Ovary (tissue), 9 donors: ENCODE measurements around the gene SELENOH. TPM values are rescaled to one million over a fixed set of nuclear protein-coding genes. Genes with fewer than 3 reads are reported as not detected.

Experiments
- DNase-seq, 5 donors: peaks; one replicate each; pipeline ENCODE4 v3.0.0-alpha.2; 2019 to 2020
- H3K27ac ChIP-seq, 2 donors: fragments of 200-600 bp; one replicate each; pipeline versions ENCODE4 v1.5.1 to v1.8.0; 2019 to 2022
- H3K27me3 ChIP-seq: fragments of 200-600 bp; one replicate; pipeline ENCODE4 v1.8.0; 2022
- H3K36me3 ChIP-seq: fragments of 200-600 bp; sonication (generic); one replicate; pipeline ENCODE4 v1.5.1; 2019
- H3K4me1 ChIP-seq: one replicate; pipeline ENCODE4 v1.8.1; 2013; ENCODE audit warnings: mild to moderate bottlenecking, moderate library complexity; ENCODE audit not compliant: insufficient read depth
- H3K4me3 ChIP-seq: fragments of 200-600 bp; sonication (generic); one replicate; pipeline ENCODE4 v1.5.1; 2017
- H3K9me3 ChIP-seq, 2 donors: fragments of 200-600 bp in 1 of 2; sonication (generic) in 1 of 2; one replicate each; pipeline versions ENCODE4 v1.5.1 to v1.8.1; 2013 to 2019; ENCODE audit warnings: mild to moderate bottlenecking in 1 of 2, moderate library complexity in 1 of 2
- CTCF ChIP-seq, 3 donors: fragments of 450-650 bp in 2 of 3; fragments of 200-600 bp in 1 of 3; IDR thresholded peaks; one replicate each; pipeline versions ENCODE4 v1.5.1 to v1.8.0; 2016 to 2022; ENCODE audit warnings: antibody characterized with exemption in 3 of 3, mild to moderate bottlenecking in 1 of 3
- EP300 ChIP-seq: sonication (generic); formaldehyde crosslinking; IDR thresholded peaks from one replicate; pipeline ENCODE4 v1.6.1; 2017; ENCODE audit warnings: antibody characterized with exemption
- POLR2A ChIP-seq: fragments of 450-650 bp; IDR thresholded peaks from one replicate; pipeline ENCODE4 v1.6.1; 2017; ENCODE audit warnings: antibody characterized with exemption, mild to moderate bottlenecking, moderate library complexity
- WGBS, 3 donors: extraction: QIAGEN DNeasy Blood & Tissue Kit in 1 of 3; methylation state at CpG; one replicate each; pipeline versions ENCODE4 v1.1.5 to v1.1.7; 2013 to 2017; 5-methylcytosine and 5-hydroxymethylcytosine counted together
- intact Hi-C, 4 donors: fragments of 100-400 bp; cut with DNase I; formaldehyde crosslinking; loops; one replicate each; pipeline versions ENCODE4 v1.11.0 to v1.15.1; 2022 to 2023
- polyA plus RNA-seq, 2 donors: library from polyadenylated mRNA; stranded (reverse); fragments of 200-250 nt in 1 of 2; fragments of 350-450 nt in 1 of 2; fragmentation: Illumina TruSeq in 1 of 2; extraction: RNeasy Lipid Tissue Mini Kit (QIAGEN cat#74804) in 1 of 2; gene quantifications; one replicate each; pipeline ENCODE4 v1.2.3, GENCODE V29; 2013 to 2014
- total RNA-seq, 7 donors: library from RNA; depleted of rRNA in 2 of 7; stranded (reverse); fragments of >200 nt in 2 of 7; fragmentation: NEBNext Ultra II Directional in 3 of 7; extraction: Animal tissue kit (Norgen Biotek cat#: 25700) in 3 of 7; gene quantifications; one replicate each; pipeline versions ENCODE4 v1.1.0 to v1.2.4, GENCODE V29; 2016 to 2023
- donor health status: DM: no; HTN: no; CAD: no; lungs with moderate emphysema.
- donor health status: DM: no; HTN: no; CAD: no.
- donor health status: Bipolar disorder and iron deficiency.
- donor health status: DM: yes; HTN: yes; CAD: no.
- donor health status: DM: no; HTN: no; CAD: no.
- donor health status: DM: yes; HTN: yes; CAD: no.

SELENOH gene
- total and polyA plus RNA-seq, 9 donors, result 33.9 to 244 (median 107) TPM

DNA sequence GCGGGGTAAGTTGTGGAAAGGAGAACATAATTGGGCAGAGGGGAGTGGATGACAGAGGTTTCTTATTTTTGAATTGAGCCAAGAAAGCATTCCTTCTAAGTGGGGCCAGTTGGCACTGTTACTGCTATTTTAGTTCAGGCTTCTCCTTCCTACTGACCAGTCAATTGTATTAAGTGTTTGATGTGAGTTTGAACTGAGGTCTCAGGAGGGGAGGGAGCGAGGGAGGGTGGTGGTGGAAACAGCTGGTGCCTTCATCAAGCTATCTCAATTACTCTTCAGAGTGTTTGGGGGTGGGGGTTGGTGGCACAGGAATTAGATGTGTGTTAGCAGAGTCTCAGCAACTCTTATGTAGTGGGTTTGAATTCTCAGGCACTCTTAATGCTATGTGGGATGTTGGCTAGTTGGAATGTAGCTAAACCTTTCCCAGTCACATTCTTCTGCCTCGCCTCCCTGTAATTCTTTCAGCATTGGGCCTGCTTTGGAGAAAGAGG is 34.8 kb downstream of the SELENOH start:
- peak overlapping the region in 1 of 2 donors; percentile 74 for H3K27ac ChIP-seq
- WGBS, 3 donors, result 18 to 33% (median 27%) methylated on average over 3 of the region's 3 CpGs
- H3K4me3 ChIP-seq, result no peak overlapping the region
- H3K4me1 ChIP-seq, result peaks cover 44% of the 10 kb centered on the region
- no peak for TF ChIP-seq POLR2A
- no peak for TF ChIP-seq EP300
- no peak for TF ChIP-seq CTCF (IDR thresholded peaks at IDR 0.05)
- H3K9me3 ChIP-seq, result no peaks in the 10 kb centered on the region
- H3K27me3 ChIP-seq, result no peaks in the 10 kb centered on the region
- intact Hi-C loops, result no loop called here
- no peaks in the 10 kb centered on the region for H3K36me3 ChIP-seq
- no peak for DNase-seq

GRCh38 chr11:57776577-57777210 is 35.4 kb downstream of the SELENOH start:
- Histone ChIP-seq H3K4me3 (no peak overlapping the region), H3K27ac (peak overlapping the region in 1 of 2 donors; percentile 74), H3K36me3 (no peaks in the 10 kb centered on the region), H3K4me1 (peaks cover 47% of the 10 kb centered on the region), H3K9me3 (no peaks in the 10 kb centered on the region), H3K27me3 (no peaks in the 10 kb centered on the region)
- TF ChIP-seq EP300, result no peak
- TF ChIP-seq POLR2A, result no peak
- TF ChIP-seq CTCF (IDR thresholded peaks at IDR 0.05), result no peak
- WGBS, 3 donors, result 3 to 6% (median 5%) methylated on average over 2 of the region's 2 CpGs
- intact Hi-C loops, result no loop called here
- DNase-seq, result no peak

DNA sequence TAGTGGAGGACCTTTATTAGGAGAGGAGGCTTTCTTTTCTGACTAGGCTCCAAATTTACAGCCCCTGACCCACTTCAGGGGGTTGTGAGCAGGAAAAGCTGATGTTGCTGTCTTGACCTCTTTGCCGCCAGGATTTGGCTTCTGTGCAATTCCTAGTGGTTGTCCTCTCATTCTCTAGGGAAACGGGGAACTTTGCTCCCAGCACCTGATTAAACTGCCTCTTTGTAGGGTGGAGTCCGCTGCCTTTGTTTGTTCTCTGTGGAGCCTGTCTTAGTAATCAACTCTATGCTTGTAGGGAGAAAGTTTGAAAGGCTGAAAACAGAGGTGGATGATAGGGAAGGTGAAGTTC is 36.7 kb downstream of the SELENOH start:
- TF ChIP-seq POLR2A (no peak), CTCF (IDR thresholded peaks at IDR 0.05) (no peak), EP300 (no peak)
- intact Hi-C loops, result no loop called here
- Histone ChIP-seq H3K27ac (peak overlapping the region in 1 of 2 donors; percentile 74), H3K27me3 (no peaks in the 10 kb centered on the region), H3K4me1 (peaks cover 50% of the 10 kb centered on the region), H3K4me3 (peak overlapping the region; percentile 17), H3K36me3 (no peaks in the 10 kb centered on the region), H3K9me3 (no peaks in the 10 kb centered on the region)
- 1 to 16% (median 2%) methylated on average over 3 of the region's 3 CpGs for WGBS, 3 donors
- DNase-seq, result no peak

DNA sequence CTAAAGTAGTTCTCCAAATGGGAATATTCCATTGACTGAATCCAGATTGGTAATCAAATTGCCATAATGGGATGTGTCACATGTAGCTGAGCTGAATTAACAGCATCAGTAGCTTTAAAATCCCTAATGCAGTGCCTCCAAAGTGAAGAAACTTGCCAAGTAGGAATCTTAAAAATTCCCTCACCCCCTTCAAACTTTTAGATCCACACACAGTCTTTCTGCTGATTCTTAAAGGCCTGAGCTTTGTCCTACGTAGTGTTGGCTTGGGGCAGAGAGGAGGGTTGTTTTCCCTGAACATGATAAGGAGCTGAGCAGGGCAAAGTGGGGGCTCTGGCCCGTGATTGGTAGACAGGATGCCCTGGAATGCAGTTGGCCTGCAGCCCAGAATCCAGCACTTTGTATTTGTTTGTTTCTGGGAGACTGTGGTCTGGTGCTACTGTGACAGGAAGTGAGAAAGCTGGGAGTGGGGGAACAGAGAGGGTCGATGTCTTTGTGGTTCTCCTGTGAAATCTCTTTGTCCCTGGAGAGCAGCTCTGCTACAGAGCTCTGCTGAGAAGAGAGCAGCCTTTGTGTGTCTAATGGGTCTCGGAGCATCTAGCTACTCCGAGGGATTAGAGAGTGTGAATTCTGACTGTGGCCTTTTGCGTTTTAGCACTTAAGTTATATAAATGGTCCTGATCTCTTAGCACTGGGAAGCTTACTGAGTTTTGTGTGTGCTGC is 37.2 kb downstream of the SELENOH start:
- peak overlapping the region; percentile 17 for H3K4me3 ChIP-seq
- peak; percentile 19 for TF ChIP-seq POLR2A
- TF ChIP-seq CTCF (IDR thresholded peaks at IDR 0.05), result no peak
- H3K4me1 ChIP-seq, result peaks cover 50% of the 10 kb centered on the region
- H3K27ac ChIP-seq, result peak overlapping the region; percentile 35 to 74
- intact Hi-C loops, result no loop called here
- 0 to 2% (median 1%) methylated on average over 6 of the region's 6 CpGs for WGBS, 3 donors
- DNase-seq, result peak; percentile 88 to 96 (median 94)
- no peaks in the 10 kb centered on the region for H3K9me3 ChIP-seq
- no peaks in the 10 kb centered on the region for H3K36me3 ChIP-seq
- no peaks in the 10 kb centered on the region for H3K27me3 ChIP-seq
